Fibroblast of mammary gland (primary cell): ENCODE results near the gene CD300A.

ENCODE experiments used
- DNase-seq: peaks from one replicate; pipeline ENCODE4 v3.0.0-alpha.2; 2010; ENCODE audit warnings: low read depth
- H3K4me3 ChIP-seq: 2 replicates; pipeline ENCODE4 v1.5.1; 2011; ENCODE audit warnings: low read depth, mild to moderate bottlenecking, low read length, moderate library complexity; ENCODE audit not compliant: control insufficient read depth
- TF ChIP-seq, protein P1 (sequence below): conservative IDR thresholded peaks from 2 replicates; pipeline ENCODE4 v1.5.1; 2011; ENCODE audit warnings: low read depth, low read length, inconsistent platforms; ENCODE audit not compliant: control insufficient read depth, insufficient read depth

The CD300A gene

GRCh38 chr17:74459622-74460021 is 6.8 kb upstream of the CD300A start:
- H3K4me3 ChIP-seq = no peak overlapping the region
- TF ChIP-seq, protein P1, sequence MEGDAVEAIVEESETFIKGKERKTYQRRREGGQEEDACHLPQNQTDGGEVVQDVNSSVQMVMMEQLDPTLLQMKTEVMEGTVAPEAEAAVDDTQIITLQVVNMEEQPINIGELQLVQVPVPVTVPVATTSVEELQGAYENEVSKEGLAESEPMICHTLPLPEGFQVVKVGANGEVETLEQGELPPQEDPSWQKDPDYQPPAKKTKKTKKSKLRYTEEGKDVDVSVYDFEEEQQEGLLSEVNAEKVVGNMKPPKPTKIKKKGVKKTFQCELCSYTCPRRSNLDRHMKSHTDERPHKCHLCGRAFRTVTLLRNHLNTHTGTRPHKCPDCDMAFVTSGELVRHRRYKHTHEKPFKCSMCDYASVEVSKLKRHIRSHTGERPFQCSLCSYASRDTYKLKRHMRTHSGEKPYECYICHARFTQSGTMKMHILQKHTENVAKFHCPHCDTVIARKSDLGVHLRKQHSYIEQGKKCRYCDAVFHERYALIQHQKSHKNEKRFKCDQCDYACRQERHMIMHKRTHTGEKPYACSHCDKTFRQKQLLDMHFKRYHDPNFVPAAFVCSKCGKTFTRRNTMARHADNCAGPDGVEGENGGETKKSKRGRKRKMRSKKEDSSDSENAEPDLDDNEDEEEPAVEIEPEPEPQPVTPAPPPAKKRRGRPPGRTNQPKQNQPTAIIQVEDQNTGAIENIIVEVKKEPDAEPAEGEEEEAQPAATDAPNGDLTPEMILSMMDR = no peak
- DNase-seq = no peak

DNA sequence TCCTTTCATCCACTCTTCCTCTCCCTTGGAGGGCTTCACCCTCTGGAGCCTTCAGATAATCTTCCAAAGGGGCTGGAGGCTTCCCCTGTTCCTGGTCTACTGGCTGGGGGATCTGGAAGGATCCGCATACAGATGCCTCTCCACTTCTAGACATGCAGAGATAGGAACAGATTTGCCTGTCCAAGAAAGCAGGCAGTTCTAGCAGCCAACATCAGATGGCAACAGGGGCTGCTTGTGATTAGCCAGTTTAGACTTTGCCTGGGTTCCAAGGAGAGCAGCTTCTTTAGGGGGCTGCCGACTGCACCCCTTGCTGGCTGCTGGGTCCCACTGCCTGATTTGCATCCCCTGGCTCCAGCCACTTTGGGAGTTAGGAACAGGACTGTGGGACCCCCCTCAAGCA is 6.2 kb upstream of the CD300A start:
- H3K4me3 ChIP-seq = no peak overlapping the region
- no peak for DNase-seq
- TF ChIP-seq, protein P1 = no peak

GRCh38 chr17:74460996-74461395 is 5.4 kb upstream of the CD300A start:
- DNase-seq = no peak
- no peak overlapping the region for H3K4me3 ChIP-seq
- TF ChIP-seq, protein P1 = no peak

- H3K4me3 ChIP-seq = no peak overlapping the region
- TF ChIP-seq, protein P1 = no peak
- DNase-seq = no peak
These were observed 4.8 kb upstream of the CD300A start for GRCh38 chr17:74461611-74462010.

DNA sequence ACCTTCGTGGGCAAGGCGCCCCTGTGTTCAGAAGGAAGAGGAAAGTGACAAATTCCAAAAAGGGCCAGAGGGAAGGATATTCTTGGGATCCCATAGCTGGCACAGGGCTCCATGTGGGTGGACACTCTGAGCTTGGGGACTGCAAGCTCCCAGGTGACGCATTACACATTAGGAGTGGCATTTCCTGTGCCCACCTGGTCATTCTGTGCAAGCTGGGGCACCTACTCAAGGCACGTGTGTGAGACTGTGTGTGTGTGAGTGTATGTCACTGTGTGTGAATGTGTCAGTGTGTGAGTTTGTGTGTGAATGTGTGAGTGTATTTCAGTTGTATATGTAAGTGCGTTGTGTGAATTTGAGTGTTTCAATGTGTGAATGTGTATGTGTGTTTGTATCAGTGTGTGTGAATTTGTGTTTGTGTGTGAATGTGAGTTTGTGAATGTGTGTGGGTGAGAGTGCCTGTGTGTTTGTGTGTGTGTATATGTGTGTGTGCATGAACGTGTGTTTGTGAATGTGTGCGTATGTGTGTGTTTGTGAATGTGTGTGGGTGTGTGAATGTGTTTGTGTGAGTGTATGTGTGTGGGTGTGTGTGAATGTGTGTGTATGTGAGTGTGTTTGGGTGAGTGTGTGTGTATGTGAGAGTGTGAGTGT is 1.6 kb upstream of the CD300A start:
- TF ChIP-seq, protein P1 = no peak
- no peak overlapping the region for H3K4me3 ChIP-seq

GRCh38 chr17:74465378-74466110 is 890 bp upstream of the CD300A start:
- TF ChIP-seq, protein P1 = no peak
- no peak for DNase-seq
- H3K4me3 ChIP-seq = no peak overlapping the region

More for the DNA sequence above, 1.6 kb upstream of the CD300A start:
- DNase-seq = no peak

GRCh38 chr17:74466828-74467184 is 372 bp downstream of the CD300A start:
- no peak overlapping the region for H3K4me3 ChIP-seq
- DNase-seq = no peak
- TF ChIP-seq, protein P1 = no peak
